B cell (primary cell): ENCODE results near the gene TWSG1.

ENCODE experiments used
- CTCF ChIP-seq: fragments of 200-600 bp; IDR thresholded peaks from one replicate; pipeline ENCODE4 v1.8.0; 2022; ENCODE audit warnings: antibody characterized with exemption, mild to moderate bottlenecking
- EZH2 ChIP-seq: IDR thresholded peaks from 2 replicates; pipeline ENCODE4 v1.6.1; 2012; ENCODE audit warnings: borderline replicate concordance, low read depth, mild to moderate bottlenecking, moderate library complexity, low read length; ENCODE audit not compliant: insufficient read depth, poor library complexity, severe bottlenecking

- TF ChIP-seq CTCF: peak; percentile 15
- TF ChIP-seq EZH2: no peak
These were observed 562 bp downstream of the TWSG1 start for GRCh38 chr18:9334973-9335696.
